K562 (cell line): ENCODE results near the gene ARHGAP4. TPM values are rescaled to one million over a fixed set of nuclear protein-coding genes. Genes with fewer than 3 reads are reported as not detected.

ENCODE experiments used
- ATF3 ChIP-seq, 2 experiments: fragments of 450-650 bp in 1 of 2; sonication (generic) in 1 of 2; formaldehyde crosslinking in 1 of 2; IDR thresholded peaks in 1 of 2; conservative IDR thresholded peaks in 1 of 2; 2 replicates each; pipeline versions ENCODE4 v1.6.1 to v1.8.1; 2016 to 2023; ENCODE audit warnings: mild to moderate bottlenecking in 2 of 2, moderate library complexity in 2 of 2, inconsistent platforms in 1 of 2, missing genetic modification reagents in 1 of 2
- C11orf30 ChIP-seq: fragments of 450-650 bp; IDR thresholded peaks from 2 replicates; pipeline ENCODE4 v1.6.1; 2016; ENCODE audit warnings: low read depth, mild to moderate bottlenecking
- CREB3 ChIP-seq: fragments of 450-650 bp; conservative IDR thresholded peaks from 2 replicates; pipeline ENCODE4 v1.6.1; 2016; ENCODE audit warnings: missing genetic modification characterization, low read depth, mild to moderate bottlenecking, missing compliant biosample characterization, moderate library complexity
- CSDE1 ChIP-seq, 2 experiments: fragments of 450-650 bp; IDR thresholded peaks; 2 replicates each; pipeline ENCODE4 v1.6.1; 2016; ENCODE audit warnings: mild to moderate bottlenecking in 1 of 2
- HINFP ChIP-seq: fragments of 450-650 bp; conservative IDR thresholded peaks from 2 replicates; pipeline ENCODE4 v1.6.1; 2016; ENCODE audit warnings: missing genetic modification characterization, low read depth, mild to moderate bottlenecking, control low read depth, missing compliant biosample characterization
- PATZ1 ChIP-seq: fragments of 250-450 bp; sonication (Bioruptor Pico); IDR thresholded peaks from 2 replicates; pipeline ENCODE4 v1.5.0; 2020; ENCODE audit warnings: mild to moderate bottlenecking, borderline replicate concordance
- PHF8 ChIP-seq: fragments of 200-600 bp; sonication (generic); IDR thresholded peaks from 2 replicates; pipeline ENCODE4 v1.6.1; 2012; ENCODE audit warnings: mixed run types, mild to moderate bottlenecking, inconsistent platforms, low read length, moderate library complexity, borderline replicate concordance
- POLR2AphosphoS5 ChIP-seq: IDR thresholded peaks from 2 replicates; pipeline ENCODE4 v1.6.1; 2011; ENCODE audit warnings: mild to moderate bottlenecking, low read depth, low read length, moderate library complexity; ENCODE audit not compliant: control insufficient read depth, insufficient read depth
- SUPT5H ChIP-seq: fragments of 450-650 bp; IDR thresholded peaks from 2 replicates; pipeline ENCODE4 v1.6.1; 2016
- TCF7L2 ChIP-seq: fragments of 150-350 bp; IDR thresholded peaks from 2 replicates; pipeline ENCODE4 v1.6.1; 2016; ENCODE audit warnings: low read depth, mild to moderate bottlenecking, low read length, moderate library complexity
- VEZF1 ChIP-seq: fragments of 200-800 bp; sonication (Bioruptor generic); IDR thresholded peaks from 2 replicates; pipeline ENCODE4 v1.6.1; 2017; ENCODE audit warnings: missing genetic modification characterization, missing compliant biosample characterization
- ZNF212 ChIP-seq: fragments of 450-650 bp; formaldehyde crosslinking; IDR thresholded peaks from 2 replicates; pipeline ENCODE4 v1.4.0; 2020; ENCODE audit warnings: mild to moderate bottlenecking
- ZNF518B ChIP-seq: fragments of 250-450 bp; sonication (Bioruptor Pico); IDR thresholded peaks from 2 replicates; pipeline ENCODE4 v1.5.0; 2021; ENCODE audit warnings: mild to moderate bottlenecking, moderate library complexity
- ZNF644 ChIP-seq: fragments of 200-800 bp; sonication (Bioruptor generic); IDR thresholded peaks from 2 replicates; pipeline ENCODE4 v1.6.1; 2016; ENCODE audit warnings: low read depth, missing genetic modification characterization, missing compliant biosample characterization
- ZNF668 ChIP-seq: fragments of 250-450 bp; sonication (Bioruptor Pico); IDR thresholded peaks from 2 replicates; pipeline ENCODE4 v1.8.0; 2022; ENCODE audit warnings: mild to moderate bottlenecking, inconsistent platforms
- polyA plus RNA-seq, 8 experiments: library from polyadenylated mRNA; depleted of rRNA in 4 of 8; stranded (reverse) in 5 of 8; unstranded in 3 of 8; fragments of >200 nt; fragmentation: Nextera tagmentation in 2 of 8; fragmentation: Illumina TruSeq in 1 of 8; extraction: Ambion mirVana in 2 of 8; extraction: Trizol in 1 of 8; gene quantifications; 2 replicates each; pipeline versions ENCODE4 v1.2.1 to v1.2.3, GENCODE V29; 2011 to 2014; ENCODE audit warnings: inconsistent platforms in 1 of 8, missing spikeins in 1 of 8
- total RNA-seq, 7 experiments: library from RNA; depleted of rRNA in 6 of 7; stranded (reverse); fragments of >200 nt in 6 of 7; fragmentation: Illumina TruSeq in 2 of 7; extraction: Trizol in 2 of 7; gene quantifications; 2 replicates each; pipeline versions ENCODE4 v1.2.1 to v1.2.3, GENCODE V29; 2011 to 2021; ENCODE audit warnings: low replicate concordance in 1 of 7

ARHGAP4 gene
- total and polyA plus RNA-seq, 9 of the 15 experiments (the other 6 are each of a cell fraction or from before 2014, with no cell fraction given) = 0.30 to 81.8 (median 13.5) TPM

- peak; percentile 72 for TF ChIP-seq VEZF1
- no peak for TF ChIP-seq PATZ1 (CRISPR knock-in tag)
- no peak for TF ChIP-seq ATF3 (IDR thresholded peaks at IDR 0.05)
- TF ChIP-seq ATF3 (CRISPR knock-in tag; conservative IDR thresholded peaks at IDR 0.05) = no peak
- TF ChIP-seq TCF7L2 = peak; percentile 82
- TF ChIP-seq HINFP (tag) = no peak
- TF ChIP-seq CSDE1 (IDR thresholded peaks at IDR 0.05) = peak in 1 of 2 experiments; percentile 91; a peak in 1 of 4 replicates
- 0 out of 2 replicates have a peak, but pooled peaks have one; percentile 43 for TF ChIP-seq CREB3
- TF ChIP-seq PHF8 = 0 out of 2 replicates have a peak, but pooled peaks have one; percentile 7
- TF ChIP-seq C11orf30 = no peak
- no peak for TF ChIP-seq ZNF668 (CRISPR knock-in tag)
- TF ChIP-seq ZNF518B = no peak
- no peak for TF ChIP-seq ZNF644 (tag)
- TF ChIP-seq SUPT5H = peak; percentile 67
- peak; percentile 28; the same call in 1 of the 2 replicates for TF ChIP-seq POLR2AphosphoS5
- TF ChIP-seq ZNF212 (CRISPR knock-in tag) = no peak
Measured at GRCh38 chrX:153970357-153971123, 44.5 kb upstream of the ARHGAP4 start (continued).
